ENCODE measurements around the gene NCOR2. TPM values are rescaled to one million over a fixed set of nuclear protein-coding genes. Genes with fewer than 3 reads are reported as not detected.

Gene NCOR2
- total RNA-seq: 100 to 1,000 TPM in 2 of 4 donors, 10 to 100 TPM in 2; 72.1 to 460 (median 119) TPM

GRCh38 chr12:124566997-124567672 lies at the start of gene NCOR2:
Gene NCOR2 (minus strand): TSS chr12:124567612. CDS start chr12:124495251, 72,361 bp downstream.
- Histone ChIP-seq H3K9me3 (no peaks in the 10 kb centered on the region), H3K27me3 (no peaks in the 10 kb centered on the region), H3K36me3 (no peaks in the 10 kb centered on the region), H3K4me1 (peaks cover 23 to 52% (median 42%) of the 10 kb centered on the region in 4 donors), H3K4me3 (peak within 1 kb of the TSS; percentile 62 to 98 (median 94)), H3K27ac (peak within 1 kb of the TSS; percentile 96 to 100 (median 99))
- intact Hi-C loops (cut with DNase I; ENCODE audit: low total_unique reads): loop anchor here (5.0 kb wide), 2 partner anchors 50 to 185 kb away; no protein-coding TSS in a partner anchor
- TF ChIP-seq CTCF (IDR thresholded peaks at IDR 0.05): no peak
- TF ChIP-seq POLR2AphosphoS5 (IDR thresholded peaks at IDR 0.05): no peak
- no peak for TF ChIP-seq POLR2A (IDR thresholded peaks at IDR 0.05)
- no peak for TF ChIP-seq EP300 (IDR thresholded peaks at IDR 0.05; ENCODE audit: low read depth)
- no peak for DNase-seq
- WGBS, 2 donors (ENCODE audit: low coverage in 1 of 2): 0% methylated on average over 7 of the region's 106 CpGs; no CpG with 5 or more reads in 1 of the 2 donors
- in situ Hi-C loops (cut with MboI; ENCODE audit: low pct_ligation_motif_present in 1 of 4, low pct_unique_long_range_greater_than_20kb in 1 of 4, low sequenced_read_pairs in 3 of 4): loop anchor here in 2 of 4 donors (10.0 kb wide), 2 partner anchors 52 to 198 kb away; no protein-coding TSS in a partner anchor

GRCh38 chr12:124616394-124617221 lies 49.2 kb upstream of the NCOR2 start:
- H3K4me3 ChIP-seq: no peak overlapping the region
- no peaks in the 10 kb centered on the region for H3K9me3 ChIP-seq
- H3K27me3 ChIP-seq: no peaks in the 10 kb centered on the region
- H3K27ac ChIP-seq: no peak overlapping the region
- H3K4me1 ChIP-seq: peaks cover 0 to 12% (median 7%) of the 10 kb centered on the region in 4 donors
- 76 to 80% methylated on average over 6 to 20 of the region's 20 CpGs for WGBS, 2 donors (ENCODE audit: low coverage in 1 of 2)
- DNase-seq: no peak
- in situ Hi-C loops (cut with MboI; ENCODE audit: low pct_ligation_motif_present in 1 of 4, low pct_unique_long_range_greater_than_20kb in 1 of 4, low sequenced_read_pairs in 3 of 4) (no loop called here), intact Hi-C loops (cut with DNase I; ENCODE audit: low total_unique reads) (no loop called here)
- no peaks in the 10 kb centered on the region for H3K36me3 ChIP-seq
- TF ChIP-seq EP300 (IDR thresholded peaks at IDR 0.05; ENCODE audit: low read depth) (no peak), POLR2AphosphoS5 (IDR thresholded peaks at IDR 0.05) (no peak), CTCF (IDR thresholded peaks at IDR 0.05) (no peak), POLR2A (IDR thresholded peaks at IDR 0.05) (no peak)

- no peak overlapping the region for H3K27ac ChIP-seq
- in situ Hi-C loops (cut with MboI; ENCODE audit: low pct_ligation_motif_present in 1 of 4, low pct_unique_long_range_greater_than_20kb in 1 of 4, low sequenced_read_pairs in 3 of 4) (no loop called here), intact Hi-C loops (cut with DNase I; ENCODE audit: low total_unique reads) (no loop called here)
- H3K9me3 ChIP-seq: no peaks in the 10 kb centered on the region
- TF ChIP-seq CTCF (IDR thresholded peaks at IDR 0.05) (no peak), POLR2A (IDR thresholded peaks at IDR 0.05) (no peak), POLR2AphosphoS5 (IDR thresholded peaks at IDR 0.05) (no peak), EP300 (IDR thresholded peaks at IDR 0.05; ENCODE audit: low read depth) (no peak)
- no peaks in the 10 kb centered on the region for H3K27me3 ChIP-seq
- H3K4me1 ChIP-seq: peaks cover 3 to 9% (median 6%) of the 10 kb centered on the region in 4 donors
- no peaks in the 10 kb centered on the region for H3K36me3 ChIP-seq
- H3K4me3 ChIP-seq: no peak overlapping the region
- no peak for DNase-seq
- 86 to 90% methylated on average over 5 to 6 of the region's 6 CpGs for WGBS, 2 donors (ENCODE audit: low coverage in 1 of 2)
Observed at GRCh38 chr12:124614512-124615292, 47.3 kb upstream of the NCOR2 start.

Data from transverse colon (tissue), 4 donors.